HG03135 (cell line): ENCODE results near the gene LRRC63.
"Not testable (repeated sequence)": the region's sequence is repeated elsewhere in the genome, so short reads cannot be mapped to it uniquely, and the experiment has no call there.

ENCODE experiments used
- ATAC-seq: cut with Tn5 transposase; IDR thresholded peaks from one replicate; pipeline ENCODE4 v1.9.1; 2021; ENCODE audit warnings: mild to moderate bottlenecking, moderate library complexity; ENCODE audit not compliant: unreplicated experiment

The LRRC63 gene

GRCh38 chr13:46235286-46235685 is 23.6 kb downstream of the LRRC63 start:
- no peak for ATAC-seq

GRCh38 chr13:46265292-46265691 is 53.6 kb downstream of the LRRC63 start:
- ATAC-seq: no peak

- no peak for ATAC-seq
Observed at GRCh38 chr13:46267166-46267565, 55.4 kb downstream of the LRRC63 start.

- ATAC-seq: no peak
Observed at GRCh38 chr13:46270416-46270815, 58.7 kb downstream of the LRRC63 start.

- no peak for ATAC-seq
Observed at GRCh38 chr13:46274094-46274698, 62.5 kb downstream of the LRRC63 start.

- no peak for ATAC-seq
Observed at GRCh38 chr13:46278474-46278873, 66.7 kb downstream of the LRRC63 start.

GRCh38 chr13:46281779-46282178 is 70.1 kb downstream of the LRRC63 start:
- no peak for ATAC-seq

- ATAC-seq: not testable (repeated sequence)
Observed at GRCh38 chr13:46283912-46284824, 72.4 kb downstream of the LRRC63 start.

GRCh38 chr13:46286972-46287371 is 75.2 kb downstream of the LRRC63 start:
- ATAC-seq: no peak

GRCh38 chr13:46288570-46289259 is 77.0 kb downstream of the LRRC63 start:
- no peak for ATAC-seq

- ATAC-seq: no peak
Observed at GRCh38 chr13:46289260-46289955, 77.7 kb downstream of the LRRC63 start.

GRCh38 chr13:46290434-46290833 is 78.7 kb downstream of the LRRC63 start:
- ATAC-seq: no peak

GRCh38 chr13:46293436-46293835 is 81.7 kb downstream of the LRRC63 start:
- ATAC-seq: no peak

- ATAC-seq: no peak
Observed at GRCh38 chr13:46295491-46296114, 83.9 kb downstream of the LRRC63 start.

GRCh38 chr13:46296115-46296822 is 84.5 kb downstream of the LRRC63 start:
- ATAC-seq: no peak

- ATAC-seq: no peak
Observed at GRCh38 chr13:46296921-46297320, 85.2 kb downstream of the LRRC63 start.

GRCh38 chr13:46297361-46297811 is 85.7 kb downstream of the LRRC63 start:
- no peak for ATAC-seq

GRCh38 chr13:46303742-46304385 is 92.1 kb downstream of the LRRC63 start:
- no peak for ATAC-seq

- no peak for ATAC-seq
Observed at GRCh38 chr13:46304546-46304945, 92.8 kb downstream of the LRRC63 start.
